Germinal center (tissue), 1 donor: ENCODE data around the gene PKD2L2.
"Not testable (repeated sequence)": the region's sequence is repeated elsewhere in the genome, so short reads cannot be mapped to it uniquely, and the experiment has no call there.

Source experiments
- DNase-seq: peaks from one replicate; pipeline ENCODE4 v3.0.0; 2012; ENCODE audit warnings: mixed read lengths, low spot score

PKD2L2 gene

DNA sequence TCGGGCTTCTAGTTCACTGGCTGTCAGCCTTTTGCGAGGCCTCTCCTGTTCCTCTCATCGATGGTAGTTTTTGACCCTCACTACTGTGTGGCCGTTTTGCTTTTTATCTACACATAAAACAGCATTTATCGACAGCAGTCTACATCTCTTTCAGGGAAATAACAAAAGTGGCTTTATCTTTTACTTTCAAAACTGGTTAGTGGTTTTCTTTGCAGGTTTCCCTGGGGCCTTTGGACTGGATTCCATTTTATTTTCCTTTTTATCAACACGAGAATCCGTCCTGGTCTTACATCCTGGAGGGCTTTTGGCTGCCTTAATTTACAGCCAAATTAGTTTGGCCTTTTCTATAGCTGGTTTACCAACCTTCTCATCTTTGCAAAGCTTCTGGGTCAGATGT lies 793 bp upstream of the PKD2L2 start:
- no peak for DNase-seq

DNA sequence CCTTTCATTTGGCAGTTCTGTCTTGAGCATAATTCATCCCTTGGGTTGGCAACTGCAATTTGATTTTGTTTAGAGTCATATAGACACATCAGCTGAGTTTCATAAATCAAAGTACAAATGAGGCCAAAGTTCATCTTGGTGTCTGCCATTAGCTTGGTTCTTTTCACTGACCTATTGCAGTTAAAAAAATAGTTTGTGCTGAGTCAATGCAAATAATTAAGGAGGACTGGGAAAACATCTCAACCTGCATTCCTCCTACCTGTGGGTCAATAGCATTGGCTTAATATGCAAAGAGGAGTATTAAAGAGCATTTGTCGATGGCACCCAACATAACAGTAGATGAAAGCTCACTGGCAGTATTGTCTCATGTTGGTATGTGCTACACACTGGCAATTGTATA lies 1.6 kb downstream of the PKD2L2 start:
- no peak for DNase-seq

DNA sequence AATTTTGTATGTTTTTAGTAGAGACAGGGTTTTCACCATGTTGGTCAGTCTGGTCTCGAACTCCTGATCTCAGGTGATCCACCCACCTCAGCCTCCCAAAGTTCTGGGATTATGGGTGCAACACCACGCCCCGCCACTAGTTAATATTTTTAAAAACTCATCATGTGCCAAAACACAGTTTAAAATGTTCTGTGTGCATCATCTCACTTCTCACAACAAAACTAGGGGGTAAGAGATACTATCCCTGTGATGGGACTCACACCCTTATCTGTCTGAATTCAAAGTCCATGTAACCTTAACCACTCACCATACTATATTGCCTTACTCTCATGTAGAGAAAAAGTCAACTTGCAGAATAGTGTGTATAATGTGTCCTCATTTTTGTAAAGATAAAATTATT lies 2.6 kb downstream of the PKD2L2 start:
- no peak for DNase-seq

DNA sequence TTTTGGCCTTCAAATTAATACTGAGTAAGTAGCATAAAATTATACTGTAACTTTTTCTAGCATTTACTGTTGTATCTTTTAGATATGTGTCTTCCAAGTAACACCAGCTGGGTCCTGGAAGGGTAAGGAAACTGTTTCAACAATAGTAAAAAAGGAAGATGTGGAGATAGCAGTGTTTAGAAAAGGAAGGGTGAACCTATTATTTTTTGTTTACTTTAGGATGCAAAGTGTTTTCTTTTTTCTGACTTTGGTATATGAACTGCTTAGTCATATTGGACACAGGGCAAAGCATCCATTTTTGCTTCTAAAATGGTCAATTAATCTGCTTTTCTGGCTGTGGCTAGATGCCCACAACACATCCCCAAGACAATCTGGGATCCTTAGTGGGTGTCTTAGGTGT lies 5.3 kb downstream of the PKD2L2 start:
- DNase-seq = no peak

DNA sequence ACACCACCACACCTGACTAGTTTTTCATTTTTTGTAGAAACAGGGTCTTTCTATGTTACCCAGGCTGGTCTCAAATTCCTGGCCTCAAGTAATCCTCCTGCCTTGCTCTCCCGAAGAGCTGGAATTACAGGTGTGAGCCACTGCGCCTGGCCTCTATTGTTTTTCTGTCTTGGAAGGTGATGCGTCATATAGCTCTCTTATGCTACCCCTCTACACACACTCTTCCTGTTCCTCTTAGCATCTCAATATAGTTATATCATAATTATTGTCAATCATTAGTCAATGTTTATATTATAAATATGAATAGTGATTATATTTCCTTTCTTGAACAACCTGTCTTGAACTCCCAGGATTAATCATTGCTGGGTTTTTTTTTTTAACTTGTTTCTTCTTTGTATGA lies 7.3 kb downstream of the PKD2L2 start:
- no peak for DNase-seq

DNA sequence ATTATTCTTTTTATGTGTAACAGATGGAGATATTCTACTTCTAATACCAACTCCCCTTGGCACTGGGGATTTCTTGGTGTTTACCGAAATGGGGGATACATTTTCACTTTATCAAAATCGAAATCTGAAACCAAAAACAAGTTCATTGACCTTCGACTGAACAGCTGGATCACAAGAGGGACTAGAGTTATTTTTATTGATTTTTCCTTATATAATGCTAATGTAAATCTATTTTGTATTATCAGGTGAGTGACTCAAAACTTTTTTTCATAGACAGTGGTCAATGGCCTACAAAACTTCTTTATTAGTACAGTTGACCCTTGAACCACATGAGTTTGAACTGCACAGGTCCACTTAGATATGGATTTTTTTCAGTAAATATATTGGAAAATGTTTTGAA lies 10.2 kb downstream of the PKD2L2 start:
- DNase-seq = no peak

DNA sequence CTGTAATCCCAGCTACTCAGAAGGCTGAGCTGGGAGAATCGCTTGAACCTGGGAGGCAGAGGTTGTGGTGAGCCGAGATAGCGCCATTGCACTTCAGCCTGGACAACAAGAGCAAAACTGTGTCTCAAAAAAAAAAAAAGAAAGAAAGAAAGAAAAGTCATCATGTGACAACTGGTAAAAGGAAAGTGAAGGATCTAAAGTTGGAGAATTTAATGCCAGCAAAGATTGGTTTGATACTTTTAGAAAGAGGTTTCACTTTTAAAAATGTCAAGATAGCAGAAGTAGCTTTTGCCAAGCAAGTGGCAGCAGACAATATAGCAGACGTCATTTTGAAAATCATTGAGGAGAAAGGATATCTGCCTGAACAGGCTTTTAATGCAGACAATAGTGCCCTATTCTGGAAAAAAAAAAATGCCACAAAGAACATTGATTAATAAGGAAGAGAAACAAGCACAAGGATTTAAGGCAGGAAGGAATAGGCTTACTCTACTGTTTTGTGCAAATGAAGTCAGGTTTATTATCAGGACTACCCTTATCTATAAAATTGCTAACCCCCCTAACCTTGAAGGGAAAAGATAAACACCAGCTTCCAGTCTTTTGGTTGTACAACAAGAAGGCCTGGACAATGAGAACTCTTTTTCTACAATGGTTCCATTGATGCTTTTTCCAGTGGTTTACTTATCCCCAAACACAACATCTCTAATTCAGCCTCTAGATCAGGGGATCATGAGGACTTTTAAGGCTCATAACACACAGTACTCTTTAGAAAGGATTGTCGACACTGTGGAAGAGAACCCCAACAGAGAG lies 12.0 kb downstream of the PKD2L2 start:
- DNase-seq = no peak

DNA sequence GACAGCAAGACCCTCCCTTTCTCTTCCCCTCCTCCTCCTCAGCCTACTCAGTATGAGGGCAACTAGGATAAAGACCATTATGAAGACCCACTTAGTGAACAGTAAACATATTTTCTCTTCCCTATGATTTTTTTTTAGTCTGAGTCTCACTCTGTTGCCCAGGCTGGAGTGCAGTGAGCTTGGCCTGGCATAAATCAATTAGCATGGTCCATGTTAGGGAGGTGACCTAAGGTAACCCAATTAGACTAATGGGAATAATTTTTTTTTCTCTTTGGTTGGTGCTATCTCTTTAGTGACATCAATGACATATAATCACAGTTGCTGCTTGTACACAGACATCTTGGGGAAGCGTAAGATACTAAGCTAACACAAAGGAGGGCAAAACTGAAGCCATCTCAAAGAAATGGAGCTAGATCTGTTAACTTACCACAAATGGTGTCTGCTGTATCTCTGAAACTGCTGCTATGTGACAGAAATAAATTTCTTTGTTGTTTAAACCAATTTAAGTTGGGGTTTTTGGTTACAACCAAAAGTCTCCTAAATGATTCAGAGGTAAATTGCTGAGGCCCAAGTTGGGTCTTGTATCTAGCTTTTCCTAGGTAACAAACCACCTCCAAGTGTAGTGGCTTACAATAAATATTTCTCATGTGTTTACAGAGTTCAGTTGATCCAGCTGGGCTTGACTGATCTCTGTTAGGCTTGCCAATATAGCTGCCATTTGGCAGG lies 13.3 kb downstream of the PKD2L2 start:
- no peak for DNase-seq

DNA sequence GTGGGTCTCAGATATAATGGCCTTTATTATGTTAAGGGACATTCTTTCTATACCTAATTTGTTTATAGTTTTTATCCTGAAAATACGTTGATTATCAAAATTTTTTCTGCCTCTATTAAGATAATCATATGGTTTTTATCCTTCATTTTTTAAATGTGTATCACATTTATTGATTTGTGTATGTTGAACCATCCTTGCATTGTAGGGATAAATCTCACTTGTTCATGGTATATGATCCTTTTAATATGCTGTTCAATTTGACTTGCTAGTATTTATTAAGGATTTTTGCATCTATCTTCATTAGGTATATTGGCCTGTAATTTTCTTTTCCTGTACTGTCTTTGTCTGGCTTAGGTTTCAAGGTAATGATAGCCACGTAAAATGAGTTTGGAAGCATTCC lies 25.5 kb downstream of the PKD2L2 start:
- no peak for DNase-seq

DNA sequence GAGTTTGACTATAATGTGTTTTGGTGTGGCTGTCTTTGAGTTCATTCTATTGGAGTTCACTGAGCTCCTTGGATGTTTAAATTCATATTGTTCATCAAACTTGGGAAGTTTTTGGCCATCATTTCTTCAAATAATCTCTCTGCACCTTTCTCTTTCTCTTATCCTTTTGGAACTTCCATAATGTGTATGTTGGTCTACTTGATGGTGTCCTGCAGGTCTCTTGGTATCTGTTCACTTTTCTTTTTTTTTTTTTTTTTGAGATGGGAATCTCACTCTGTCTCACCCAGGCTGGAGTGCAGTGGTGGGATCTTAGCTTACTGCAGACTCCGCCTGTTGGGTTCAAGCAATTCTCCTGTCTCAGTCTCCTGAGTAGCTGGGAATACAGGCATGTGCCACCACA lies 27.7 kb downstream of the PKD2L2 start:
- DNase-seq = no peak

DNA sequence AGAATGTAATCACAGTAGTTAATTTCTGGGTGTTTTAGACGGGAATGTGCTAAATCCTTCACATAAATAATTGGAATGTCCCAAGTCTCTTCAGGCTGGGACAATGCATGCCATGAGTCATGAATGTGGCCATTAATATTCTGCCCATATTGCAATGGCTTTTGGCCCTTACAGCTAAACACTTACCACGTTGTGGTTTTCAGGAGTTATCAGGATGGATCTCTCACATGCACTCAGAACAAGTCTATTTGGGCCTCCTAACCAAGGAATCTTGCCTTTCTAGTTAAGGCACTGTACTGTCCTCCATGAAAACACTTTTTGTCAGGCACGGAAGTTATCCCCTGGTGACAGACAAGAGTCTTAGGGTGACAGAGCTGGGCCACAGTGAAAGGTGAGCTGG lies 32.7 kb downstream of the PKD2L2 start:
- DNase-seq = no peak

DNA sequence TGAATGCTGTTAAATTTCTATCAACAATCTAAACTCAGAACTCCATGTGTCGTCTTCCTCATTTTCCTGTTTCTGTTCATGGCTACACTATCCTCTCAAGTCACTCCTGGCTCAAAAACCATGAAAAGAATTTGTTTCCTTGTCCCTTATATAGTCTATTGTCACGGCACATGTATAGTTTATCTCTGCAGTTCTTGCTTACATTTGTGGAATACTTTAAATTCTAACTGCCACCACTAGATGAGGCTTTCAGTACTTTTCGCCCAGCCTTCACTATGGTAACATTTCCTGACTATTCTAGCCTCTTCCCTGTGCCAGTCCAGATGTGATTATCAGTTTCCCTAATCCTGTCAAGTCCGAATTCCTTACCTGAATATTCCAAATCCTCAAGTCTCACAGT lies 34.6 kb downstream of the PKD2L2 start:
- DNase-seq = no peak

DNA sequence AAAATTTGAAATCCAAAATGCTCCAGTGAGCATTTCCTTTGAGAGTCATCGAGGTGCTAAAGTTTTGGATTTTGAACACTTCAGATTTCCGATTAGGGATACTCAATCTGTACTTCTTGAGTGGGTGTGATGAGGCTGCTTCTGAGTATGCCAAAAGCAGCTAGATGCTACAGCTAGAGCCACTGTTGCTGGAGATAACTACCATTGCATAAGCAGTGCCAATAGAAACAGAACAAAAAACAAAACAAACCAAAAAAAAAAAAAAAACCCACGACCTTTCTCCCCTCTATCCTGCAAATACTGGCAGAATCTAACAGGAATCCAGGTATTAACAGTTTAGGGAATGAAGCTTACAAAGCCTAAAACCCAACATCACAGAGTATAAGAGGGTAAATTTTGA lies 43.5 kb downstream of the PKD2L2 start:
- no peak for DNase-seq

DNA sequence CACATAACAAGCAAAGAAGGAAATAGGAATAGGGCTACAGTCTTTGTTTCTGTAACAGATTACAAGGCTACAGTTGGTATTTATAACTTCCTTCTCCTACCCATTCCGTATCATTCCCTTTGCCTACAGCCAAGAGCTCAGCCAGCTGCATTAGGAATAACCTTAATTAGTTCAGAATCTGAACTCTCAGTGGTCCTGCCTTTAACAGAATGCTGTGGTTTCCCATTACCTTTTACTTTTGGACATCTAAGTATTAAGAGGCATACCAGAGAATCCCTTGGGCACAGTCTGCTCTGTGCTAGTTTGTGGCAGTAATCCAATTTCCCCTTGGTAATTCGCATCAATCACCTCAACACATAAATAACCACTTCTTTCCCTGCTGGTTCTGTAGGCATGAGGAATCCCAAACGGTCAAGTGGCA lies 44.2 kb downstream of the PKD2L2 start:
- DNase-seq = no peak

DNA sequence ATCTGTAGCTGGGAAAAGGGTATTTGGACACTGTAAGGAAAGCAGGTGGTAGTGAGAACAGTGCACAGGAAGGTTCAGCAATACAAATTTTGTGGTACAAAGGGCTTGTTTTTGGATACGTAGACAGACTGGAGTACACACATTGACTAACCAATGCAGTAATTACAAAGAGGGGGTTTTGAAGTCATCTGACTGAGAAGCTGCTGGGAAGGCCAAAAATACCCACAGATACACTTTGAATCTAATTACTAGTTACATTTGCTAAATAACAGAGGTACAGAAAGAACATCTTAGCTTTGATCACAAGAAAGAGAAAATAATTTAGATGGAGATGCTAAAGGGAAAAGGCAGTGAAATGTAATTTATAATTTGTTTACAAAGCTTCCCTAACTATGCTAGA lies 45.9 kb downstream of the PKD2L2 start:
- DNase-seq = no peak

DNA sequence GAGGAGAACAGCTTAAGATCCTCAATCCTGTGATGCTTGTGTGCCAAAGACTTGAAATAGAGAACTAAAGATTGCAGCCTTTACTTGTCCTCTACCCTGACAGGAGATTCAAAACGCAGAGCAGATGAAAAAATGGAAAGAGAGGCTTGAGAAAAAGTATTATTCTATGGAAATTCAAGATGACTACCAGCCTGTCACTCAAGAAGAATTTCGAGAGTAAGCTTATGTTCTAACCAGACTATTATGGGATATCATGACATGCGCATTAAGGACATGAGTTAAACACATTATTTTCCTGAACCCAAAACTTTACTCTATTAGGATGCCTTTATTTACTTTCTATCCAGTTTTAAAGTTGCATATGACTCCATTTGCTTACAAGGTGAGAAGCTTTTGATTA lies 46.4 kb downstream of the PKD2L2 start:
- no peak for DNase-seq

DNA sequence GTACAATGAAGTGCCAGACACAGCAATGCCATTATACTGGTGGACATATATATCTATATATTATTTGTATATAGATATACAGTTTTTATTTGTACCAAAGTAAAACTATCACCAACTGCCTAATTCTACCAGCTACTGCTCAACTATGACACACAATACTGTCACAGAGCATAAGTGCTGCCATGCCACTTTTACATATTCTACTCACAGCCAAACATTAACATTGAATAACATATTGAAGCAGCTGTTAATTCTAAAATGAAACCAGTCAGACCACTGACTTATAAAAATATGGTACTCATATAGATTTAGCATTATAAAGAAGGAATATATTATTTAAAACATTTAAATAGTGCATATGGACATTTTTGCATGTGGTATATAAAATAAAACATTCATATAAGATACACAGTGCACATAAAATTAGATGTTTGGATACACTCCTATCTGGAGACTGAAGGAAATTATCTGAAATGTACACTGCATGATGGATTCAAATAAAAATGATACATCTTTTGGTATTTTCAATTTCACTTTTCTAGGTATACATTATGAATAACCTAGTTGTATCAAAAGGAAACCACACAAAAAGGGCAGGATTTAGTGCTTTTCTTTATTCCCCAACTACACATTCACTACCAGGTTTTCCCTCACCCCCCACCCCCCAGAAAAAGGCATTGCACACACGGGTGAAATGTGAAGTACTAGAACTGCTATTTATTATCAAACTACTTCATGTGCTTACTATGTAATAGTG lies 48.9 kb downstream of the PKD2L2 start:
- DNase-seq = no peak

DNA sequence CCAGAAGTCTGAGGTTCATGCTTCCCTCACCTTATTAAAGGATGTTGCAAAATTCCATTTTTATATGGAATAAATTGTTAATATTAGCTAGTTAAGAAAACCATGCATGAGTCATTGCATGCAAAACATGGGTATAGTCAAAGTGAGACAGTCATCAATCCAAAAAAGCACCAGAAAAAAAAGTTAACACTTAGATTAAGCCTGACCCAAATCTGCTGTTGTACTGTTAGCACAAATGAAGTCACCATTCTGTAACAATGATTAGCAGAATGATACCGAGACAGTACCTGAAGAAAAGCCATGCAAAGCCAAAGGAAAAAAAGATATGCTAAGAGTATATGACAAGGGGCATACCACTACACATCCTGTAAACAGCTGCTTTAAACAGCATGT lies 49.5 kb downstream of the PKD2L2 start:
- no peak for DNase-seq

DNA sequence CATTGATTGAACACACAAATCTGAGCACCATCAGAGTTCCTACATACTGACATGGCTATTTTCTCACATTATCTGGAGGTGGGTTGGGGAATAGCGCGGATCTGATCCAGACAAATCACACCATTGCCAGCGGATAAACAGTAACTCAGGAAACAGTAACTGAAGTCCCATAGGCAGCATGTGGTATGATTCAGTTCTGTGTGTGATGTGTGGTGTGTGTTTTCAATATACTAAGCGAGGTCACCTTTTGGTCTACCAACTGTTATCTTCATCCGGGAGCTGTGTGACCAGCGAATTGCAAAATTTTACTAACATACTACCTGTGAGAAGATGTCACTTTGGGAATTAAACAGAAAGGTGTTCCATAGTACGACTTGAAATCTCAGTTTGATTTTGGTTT lies 50.1 kb downstream of the PKD2L2 start:
- DNase-seq = no peak

DNA sequence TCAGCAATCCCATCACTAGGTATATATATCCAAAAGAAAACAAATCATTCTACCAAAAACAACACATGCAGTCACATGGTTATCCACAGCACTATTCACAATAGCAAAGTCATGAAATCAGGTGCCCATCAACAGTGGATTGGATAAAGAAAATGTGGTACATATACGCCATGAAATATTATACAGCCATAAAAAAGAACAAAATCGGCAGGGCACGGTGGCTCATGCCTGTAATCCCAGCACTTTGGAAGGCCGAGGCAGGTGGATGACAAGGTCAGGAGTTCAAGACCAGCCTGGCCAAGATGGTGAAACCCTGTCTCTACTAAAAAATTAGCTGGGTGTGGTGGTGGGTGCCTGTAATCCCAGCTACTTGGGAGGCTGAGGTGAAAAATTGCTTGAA lies 55.0 kb downstream of the PKD2L2 start:
- not testable (repeated sequence) for DNase-seq

DNA sequence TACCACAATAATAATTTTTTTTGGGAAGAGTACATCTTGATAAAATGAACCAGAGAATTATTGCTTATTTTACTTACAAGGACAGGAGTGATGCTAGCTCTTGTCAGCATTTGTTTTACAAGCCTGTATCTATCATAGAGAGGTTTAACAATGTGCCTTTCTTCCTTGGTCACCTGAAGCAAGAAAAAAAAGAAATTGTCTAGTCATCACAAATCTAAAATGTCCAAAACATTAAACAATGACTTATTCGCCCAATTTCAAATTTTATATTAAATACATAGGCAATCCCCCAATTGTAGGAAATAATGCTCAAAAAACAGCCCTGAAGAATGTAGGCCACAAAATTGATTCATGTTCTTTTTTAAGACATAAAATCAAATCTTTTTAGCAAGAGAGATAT lies 56.6 kb downstream of the PKD2L2 start:
- DNase-seq = no peak

DNA sequence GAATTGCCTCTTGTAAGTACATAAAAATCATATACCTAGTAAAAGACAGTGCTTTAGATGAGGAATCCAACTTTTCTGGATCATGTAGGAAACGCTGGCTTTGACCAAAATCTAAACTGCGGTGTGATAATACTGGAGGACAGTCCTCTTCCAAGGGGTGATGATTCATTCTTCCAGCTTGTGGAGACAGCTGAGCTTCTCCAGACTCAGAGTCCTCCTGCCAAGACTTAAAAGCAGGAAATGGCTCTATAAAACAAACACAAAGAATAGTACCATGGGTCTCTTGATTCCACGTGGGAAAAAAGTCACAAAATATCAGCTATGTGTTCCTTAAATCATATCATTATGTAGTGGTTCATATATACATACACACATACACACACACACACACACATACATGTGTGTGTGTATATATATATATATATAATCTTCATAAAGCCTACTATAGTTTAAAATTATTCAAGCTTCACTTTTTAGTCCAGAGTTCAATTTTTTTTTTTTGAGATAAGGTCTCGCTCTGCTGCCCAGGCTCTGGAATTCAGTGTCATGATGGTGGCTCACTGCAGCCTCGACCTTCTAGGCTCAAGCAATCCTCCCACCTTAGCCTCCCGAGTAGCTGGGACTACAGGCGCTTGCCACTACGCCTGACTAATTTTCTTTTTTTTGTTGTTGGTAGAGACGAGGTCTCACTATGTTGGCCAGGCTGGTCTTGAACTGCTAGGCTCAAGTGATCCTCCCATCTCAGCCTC lies 65.0 kb downstream of the PKD2L2 start:
- no peak for DNase-seq
